Midbrain (tissue), 1 donor: ENCODE measurements around the gene DNAJB8.

Experiments
- DNase-seq: peaks from one replicate; lab custom pipeline; 2025; lab: John Stamatoyannopoulos, UW

Gene DNAJB8

GRCh38 chr3:128482666-128483656, 16.3 kb upstream of the DNAJB8 start:
- no peak for DNase-seq

- DNase-seq = no peak
Measured at GRCh38 chr3:128482175-128482574, 15.5 kb upstream of the DNAJB8 start.

- DNase-seq = no peak
Measured at GRCh38 chr3:128481438-128481942, 14.8 kb upstream of the DNAJB8 start.

- DNase-seq = no peak
Measured at GRCh38 chr3:128480717-128481437, 14.2 kb upstream of the DNAJB8 start.

GRCh38 chr3:128480278-128480677, 13.6 kb upstream of the DNAJB8 start:
- no peak for DNase-seq

- DNase-seq = no peak
Measured at GRCh38 chr3:128479558-128480086, 12.9 kb upstream of the DNAJB8 start.

- DNase-seq = no peak
Measured at GRCh38 chr3:128478576-128479506, 12.2 kb upstream of the DNAJB8 start.

- DNase-seq = no peak
Measured at GRCh38 chr3:128476659-128477058, 10.0 kb upstream of the DNAJB8 start.

GRCh38 chr3:128475355-128475754, 8.7 kb upstream of the DNAJB8 start:
- DNase-seq = no peak

GRCh38 chr3:128473737-128474136, 7.0 kb upstream of the DNAJB8 start:
- DNase-seq = no peak

- no peak for DNase-seq
Measured at GRCh38 chr3:128473180-128473519, 6.5 kb upstream of the DNAJB8 start.

GRCh38 chr3:128472449-128473179, 5.9 kb upstream of the DNAJB8 start:
- no peak for DNase-seq

GRCh38 chr3:128471720-128472119, 5.0 kb upstream of the DNAJB8 start:
- no peak for DNase-seq

GRCh38 chr3:128471110-128471509, 4.4 kb upstream of the DNAJB8 start:
- no peak for DNase-seq

- DNase-seq = no peak
Measured at GRCh38 chr3:128470134-128470899, 3.6 kb upstream of the DNAJB8 start.

- DNase-seq = no peak
Measured at GRCh38 chr3:128469556-128469955, 2.9 kb upstream of the DNAJB8 start.

- DNase-seq = no peak
Measured at GRCh38 chr3:128468791-128469527, 2.3 kb upstream of the DNAJB8 start.

- no peak for DNase-seq
Measured at GRCh38 chr3:128468285-128468790, 1.6 kb upstream of the DNAJB8 start.

GRCh38 chr3:128464702-128465101, 2.0 kb downstream of the DNAJB8 start:
- no peak for DNase-seq
